Prostate gland (tissue), 2 donors: ENCODE results near the gene CDK1. TPM values are rescaled to one million over a fixed set of nuclear protein-coding genes. Genes with fewer than 3 reads are reported as not detected.

Experiments
- DNase-seq: peaks from one replicate; pipeline ENCODE4 v3.0.0-alpha.2; 2019; ENCODE audit warnings: low spot score
- H3K27ac ChIP-seq, 2 donors: fragments of 200-600 bp; sonication (generic); 2 replicates each; pipeline ENCODE4 v1.5.1; 2017 to 2019
- H3K27me3 ChIP-seq: fragments of 200-600 bp; sonication (generic); replicated peaks from 2 replicates; pipeline ENCODE4 v1.5.1; 2019; ENCODE audit not compliant: insufficient read depth
- H3K36me3 ChIP-seq, 2 donors: fragments of 200-600 bp; sonication (generic); 1 replicate in 1 of 2; 2 replicates in 1 of 2; pipeline versions ENCODE4 v1.5.1 to v1.8.1; 2017 to 2019
- H3K4me1 ChIP-seq: fragments of 200-600 bp; sonication (generic); replicated peaks from 2 replicates; pipeline ENCODE4 v1.5.1; 2019
- H3K4me3 ChIP-seq, 2 donors: fragments of 200-600 bp; sonication (generic); 2 replicates each; pipeline ENCODE4 v1.5.1; 2017 to 2019
- H3K9me3 ChIP-seq: fragments of 200-600 bp; sonication (generic); 2 replicates; pipeline ENCODE4 v1.5.1; 2017
- POLR2A ChIP-seq: fragments of 450-650 bp; IDR thresholded peaks from one replicate; pipeline ENCODE4 v1.6.1; 2016; ENCODE audit warnings: antibody characterized with exemption, mild to moderate bottlenecking
- POLR2AphosphoS5 ChIP-seq: sonication (generic); formaldehyde crosslinking; IDR thresholded peaks from one replicate; pipeline ENCODE4 v1.6.1; 2017; ENCODE audit warnings: antibody characterized with exemption
- WGBS: methylation state at CpG from one replicate; pipeline ENCODE4 v1.1.5; 2018; 5-methylcytosine and 5-hydroxymethylcytosine counted together
- intact Hi-C: fragments of 100-400 bp; cut with DNase I; formaldehyde crosslinking; loops from one replicate; pipeline ENCODE4 v1.14.2; 2022
- total RNA-seq, 2 donors: library from RNA; depleted of rRNA; stranded (reverse); fragments of >200 nt; gene quantifications; one replicate each; pipeline ENCODE4 v1.1.0, GENCODE V29; 2016
- TF ChIP-seq, protein P1 (sequence below), 4 experiments: fragments of 200-600 bp in 2 of 4; fragments of 450-650 bp in 2 of 4; sonication (generic) in 2 of 4; IDR thresholded peaks; 1 replicate in 3 of 4; 2 replicates in 1 of 4; pipeline ENCODE4 v1.5.1; 2016 to 2019; ENCODE audit warnings: antibody characterized with exemption in 4 of 4, mild to moderate bottlenecking in 2 of 4, moderate library complexity in 2 of 4

The CDK1 gene
- total RNA-seq, 2 donors from 2014 or later = 5.3 to 5.7 TPM

DNA sequence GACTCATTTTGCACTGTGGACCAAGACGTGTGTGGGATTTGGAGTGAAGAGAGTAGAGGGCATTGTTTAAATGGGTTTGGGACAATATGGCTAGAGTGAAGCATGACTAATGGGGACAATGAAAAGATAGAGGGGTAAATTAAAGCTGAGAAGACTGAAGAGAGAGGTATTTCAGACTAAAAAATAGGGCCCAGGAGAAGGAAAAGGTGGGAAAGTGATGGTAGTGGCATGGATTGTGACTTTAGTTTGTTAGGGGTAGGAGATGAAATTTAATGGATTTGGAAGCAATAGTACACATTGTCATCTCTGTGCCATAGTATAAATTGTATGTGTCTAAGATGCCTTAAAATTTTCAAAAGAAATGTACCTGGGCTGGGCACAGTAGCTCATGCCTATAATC is 18.2 kb downstream of the CDK1 start:
- DNase-seq = no peak
- WGBS = 98% methylated on average over 1 of the region's 1 CpG
- Histone ChIP-seq H3K4me3 (no peak overlapping the region), H3K9me3 (no peaks in the 10 kb centered on the region), H3K4me1 (no peaks in the 10 kb centered on the region), H3K36me3 (no peaks in the 10 kb centered on the region), H3K27me3 (no peaks in the 10 kb centered on the region), H3K27ac (no peak overlapping the region)
- intact Hi-C loops = no loop called here
- TF ChIP-seq POLR2A (no peak), POLR2AphosphoS5 (no peak)
- TF ChIP-seq, protein P1, sequence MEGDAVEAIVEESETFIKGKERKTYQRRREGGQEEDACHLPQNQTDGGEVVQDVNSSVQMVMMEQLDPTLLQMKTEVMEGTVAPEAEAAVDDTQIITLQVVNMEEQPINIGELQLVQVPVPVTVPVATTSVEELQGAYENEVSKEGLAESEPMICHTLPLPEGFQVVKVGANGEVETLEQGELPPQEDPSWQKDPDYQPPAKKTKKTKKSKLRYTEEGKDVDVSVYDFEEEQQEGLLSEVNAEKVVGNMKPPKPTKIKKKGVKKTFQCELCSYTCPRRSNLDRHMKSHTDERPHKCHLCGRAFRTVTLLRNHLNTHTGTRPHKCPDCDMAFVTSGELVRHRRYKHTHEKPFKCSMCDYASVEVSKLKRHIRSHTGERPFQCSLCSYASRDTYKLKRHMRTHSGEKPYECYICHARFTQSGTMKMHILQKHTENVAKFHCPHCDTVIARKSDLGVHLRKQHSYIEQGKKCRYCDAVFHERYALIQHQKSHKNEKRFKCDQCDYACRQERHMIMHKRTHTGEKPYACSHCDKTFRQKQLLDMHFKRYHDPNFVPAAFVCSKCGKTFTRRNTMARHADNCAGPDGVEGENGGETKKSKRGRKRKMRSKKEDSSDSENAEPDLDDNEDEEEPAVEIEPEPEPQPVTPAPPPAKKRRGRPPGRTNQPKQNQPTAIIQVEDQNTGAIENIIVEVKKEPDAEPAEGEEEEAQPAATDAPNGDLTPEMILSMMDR (IDR thresholded peaks at IDR 0.05) = no peak

DNA sequence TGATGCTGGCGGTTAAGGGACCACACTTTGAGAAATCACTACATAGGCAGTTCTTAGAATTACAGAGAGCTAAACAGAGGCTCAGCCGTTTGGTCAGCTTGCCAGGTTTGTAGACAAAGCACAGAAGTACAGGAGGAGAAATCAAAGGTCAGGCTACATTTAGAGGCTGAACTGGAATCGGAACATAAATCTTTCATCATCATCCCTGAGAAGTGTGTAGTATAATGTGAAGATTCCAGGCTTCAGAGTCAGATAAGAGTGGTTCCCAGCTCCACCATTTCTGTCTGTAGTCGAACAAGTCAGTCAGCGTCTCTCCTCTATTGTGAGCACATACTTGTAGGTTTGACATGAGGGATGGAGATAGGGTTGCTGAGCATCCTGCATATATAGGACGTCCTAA is 18.9 kb downstream of the CDK1 start:
- Histone ChIP-seq H3K4me1 (no peaks in the 10 kb centered on the region), H3K27ac (no peak overlapping the region), H3K27me3 (no peaks in the 10 kb centered on the region), H3K4me3 (no peak overlapping the region), H3K36me3 (no peaks in the 10 kb centered on the region), H3K9me3 (no peaks in the 10 kb centered on the region)
- TF ChIP-seq POLR2A = no peak
- WGBS = 79% methylated on average over 6 of the region's 6 CpGs
- intact Hi-C loops = no loop called here
- no peak for DNase-seq

DNA sequence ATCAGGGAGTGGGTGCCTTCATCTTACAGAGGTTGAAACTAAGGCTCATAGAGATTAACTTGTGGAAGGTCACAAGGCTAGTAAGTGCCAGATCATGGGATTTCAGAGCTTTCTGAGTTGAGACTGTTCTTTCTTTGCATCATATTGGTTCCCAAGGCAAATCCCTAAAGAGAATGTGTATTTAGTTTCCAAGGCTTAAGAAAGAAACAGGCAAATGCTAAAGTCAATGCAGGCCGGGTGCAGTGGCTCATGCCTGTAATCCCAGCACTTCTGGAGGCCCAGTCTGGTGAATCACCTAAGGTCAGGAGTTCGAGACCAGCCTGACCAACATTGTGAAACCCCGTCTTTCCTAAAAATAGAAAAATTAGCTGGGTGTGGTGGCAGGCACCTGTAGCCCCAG is 19.8 kb downstream of the CDK1 start:
- intact Hi-C loops = no loop called here

DNA sequence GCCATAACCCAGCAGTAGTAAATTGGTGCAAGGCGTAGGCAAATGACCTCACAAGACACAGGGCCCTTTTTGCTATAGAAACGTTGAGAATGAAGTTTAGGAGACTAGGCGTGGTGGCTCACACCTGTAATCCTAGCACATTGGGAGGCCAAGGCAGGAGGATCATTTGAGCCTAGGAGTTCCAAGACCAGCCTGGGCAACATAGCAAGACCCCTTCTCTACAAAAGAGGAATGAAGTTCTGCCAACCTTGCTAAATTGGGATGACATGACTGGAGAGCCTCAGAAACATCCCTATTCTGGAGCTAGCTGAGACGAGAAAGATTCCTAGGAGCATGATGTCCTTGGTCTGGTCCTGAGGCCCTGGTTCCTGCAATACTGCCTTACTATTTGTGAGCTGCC is 20.6 kb downstream of the CDK1 start:
- no peaks in the 10 kb centered on the region for H3K36me3 ChIP-seq
- intact Hi-C loops = no loop called here
- 95% methylated on average over 4 of the region's 4 CpGs for WGBS
- no peak overlapping the region for H3K4me3 ChIP-seq
- DNase-seq = no peak
- H3K4me1 ChIP-seq = no peaks in the 10 kb centered on the region
- no peaks in the 10 kb centered on the region for H3K9me3 ChIP-seq
- TF ChIP-seq POLR2A (no peak), POLR2AphosphoS5 (no peak)
- TF ChIP-seq, protein P1 (IDR thresholded peaks at IDR 0.05) = no peak
- H3K27me3 ChIP-seq = no peaks in the 10 kb centered on the region
- no peak overlapping the region for H3K27ac ChIP-seq

More for the DNA sequence above, 19.8 kb downstream of the CDK1 start:
- H3K4me1 ChIP-seq = no peaks in the 10 kb centered on the region
- no peak overlapping the region for H3K4me3 ChIP-seq
- H3K27me3 ChIP-seq = no peaks in the 10 kb centered on the region
- 100% methylated on average over 3 of the region's 3 CpGs for WGBS
- no peak for TF ChIP-seq POLR2A
- TF ChIP-seq POLR2AphosphoS5 = no peak
- TF ChIP-seq, protein P1 (IDR thresholded peaks at IDR 0.05) = no peak
- no peaks in the 10 kb centered on the region for H3K9me3 ChIP-seq
- no peaks in the 10 kb centered on the region for H3K36me3 ChIP-seq
- H3K27ac ChIP-seq = no peak overlapping the region
- DNase-seq = no peak

DNA sequence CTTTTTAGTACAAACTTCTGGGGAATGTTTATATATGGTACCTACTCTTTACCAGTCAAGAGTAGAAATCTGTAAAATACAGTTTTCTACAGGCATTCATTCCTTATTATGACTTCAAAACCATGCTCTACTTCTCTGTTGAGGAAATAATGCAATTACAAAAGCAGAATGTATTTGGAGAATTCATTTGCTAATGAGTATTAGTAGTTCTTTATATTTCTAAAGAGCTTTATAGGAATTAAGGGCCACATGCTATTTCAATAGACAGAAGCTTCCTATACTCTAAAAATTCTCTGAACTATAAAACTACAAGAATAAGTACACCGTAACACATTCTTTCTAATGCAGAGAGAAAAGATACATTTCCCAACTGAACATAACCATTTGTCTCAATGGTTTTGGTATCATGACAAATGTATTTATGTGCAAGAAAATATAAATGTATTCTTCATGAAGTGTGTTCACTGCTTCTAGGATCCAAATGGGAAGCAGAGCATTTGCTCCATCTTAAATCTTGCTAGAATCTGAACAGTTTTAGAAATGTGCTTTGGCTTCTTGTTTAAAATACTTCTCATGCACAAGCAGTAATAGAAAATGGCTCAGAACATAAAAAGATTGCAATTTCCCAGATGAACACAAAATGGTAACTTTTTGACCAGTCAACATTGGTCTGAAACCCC is 21.8 kb downstream of the CDK1 start:
- intact Hi-C loops = no loop called here
- Histone ChIP-seq H3K4me3 (no peak overlapping the region), H3K9me3 (no peaks in the 10 kb centered on the region), H3K36me3 (no peaks in the 10 kb centered on the region), H3K4me1 (no peaks in the 10 kb centered on the region), H3K27ac (no peak overlapping the region), H3K27me3 (no peaks in the 10 kb centered on the region)
- no peak for DNase-seq
- WGBS = 100% methylated on average over 1 of the region's 1 CpG
- TF ChIP-seq POLR2AphosphoS5 = no peak
- TF ChIP-seq, protein P1 (IDR thresholded peaks at IDR 0.05) = no peak
